ENCODE results near the gene RHBDD2.

RHBDD2 gene

GRCh38 chr7:75920431-75921161 is 41.8 kb downstream of the RHBDD2 start:
- no peak for DNase-seq (ENCODE audit: low read depth in 2 of 2)

GRCh38 chr7:75921479-75921878 is 42.6 kb downstream of the RHBDD2 start:
- DNase-seq (ENCODE audit: low read depth in 2 of 2): no peak

- no peak for DNase-seq (ENCODE audit: low read depth in 2 of 2)
Measured at GRCh38 chr7:75922966-75923603, 44.3 kb downstream of the RHBDD2 start.

- DNase-seq (ENCODE audit: low read depth in 2 of 2): no peak
Measured at GRCh38 chr7:75924256-75924655, 45.4 kb downstream of the RHBDD2 start.

GRCh38 chr7:75924889-75925288 is 46.1 kb downstream of the RHBDD2 start:
- no peak for DNase-seq (ENCODE audit: low read depth in 2 of 2)

- no peak for DNase-seq (ENCODE audit: low read depth in 2 of 2)
Measured at GRCh38 chr7:75925717-75926435, 47.0 kb downstream of the RHBDD2 start.

- DNase-seq (ENCODE audit: low read depth in 2 of 2): no peak
Measured at GRCh38 chr7:75928568-75928914, 49.7 kb downstream of the RHBDD2 start.

- DNase-seq (ENCODE audit: low read depth in 2 of 2): no peak
Measured at GRCh38 chr7:75931680-75932079, 52.8 kb downstream of the RHBDD2 start.

- no peak for DNase-seq (ENCODE audit: low read depth in 2 of 2)
Measured at GRCh38 chr7:75937958-75938786, 59.3 kb downstream of the RHBDD2 start.
